Measurements from ENCODE around the gene CYP46A1.
"Not testable (repeated sequence)": the region's sequence is repeated elsewhere in the genome, so short reads cannot be mapped to it uniquely, and the experiment has no call there.

The CYP46A1 gene

DNA sequence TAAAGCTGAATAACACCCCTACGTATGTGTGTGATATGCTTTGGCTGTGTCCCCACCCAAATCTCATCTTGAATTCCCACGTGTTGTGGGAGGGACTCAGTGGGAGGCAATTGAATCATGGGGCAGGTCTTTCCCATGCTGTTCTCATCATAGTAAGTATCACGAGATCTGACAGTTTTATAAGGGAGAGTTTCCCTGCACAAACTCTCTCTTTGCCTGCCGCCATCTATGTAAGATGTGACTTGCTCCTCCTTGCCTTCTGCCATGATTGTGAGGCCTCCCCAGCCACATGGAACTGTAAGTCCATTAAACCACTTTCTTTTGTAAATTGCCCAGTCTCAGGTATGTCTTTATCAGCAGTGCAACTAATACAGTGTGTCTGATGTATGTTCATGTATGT lies 78.8 kb downstream of the CYP46A1 start:
- not testable (repeated sequence) for DNase-seq

DNA sequence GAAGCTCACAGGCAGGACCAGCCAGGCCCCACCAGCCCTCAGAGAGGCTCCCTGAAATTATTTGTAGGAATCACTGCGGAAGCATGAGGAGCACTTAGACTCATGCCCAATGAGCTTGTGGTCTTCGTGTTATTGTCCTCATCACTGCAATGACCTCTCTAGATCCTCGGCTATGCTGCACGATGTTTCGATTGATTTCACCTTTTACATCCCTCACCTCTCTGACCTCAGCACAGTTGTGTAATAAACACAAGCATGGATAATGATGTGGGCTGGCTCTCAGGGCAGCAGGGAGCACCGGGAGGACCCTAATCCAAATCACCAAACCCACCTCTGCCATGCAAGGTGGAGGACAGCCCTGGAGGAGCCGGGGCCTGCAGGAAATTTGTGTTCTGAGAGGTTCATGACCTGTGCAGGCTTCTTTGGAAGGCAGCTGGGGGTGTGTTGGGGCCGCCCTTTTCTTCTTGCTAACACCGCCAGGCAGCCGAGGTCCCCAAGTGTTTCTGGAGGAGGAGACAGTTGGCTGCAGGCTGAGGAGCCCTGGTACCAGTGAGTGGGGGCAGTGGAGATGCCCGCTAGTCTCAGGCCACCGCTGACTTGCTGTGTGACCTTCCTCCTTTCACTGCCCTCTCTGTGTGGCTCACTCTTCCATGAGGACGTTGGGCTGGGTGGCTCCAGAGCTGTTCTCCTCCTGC lies 79.6 kb downstream of the CYP46A1 start:
- DNase-seq, result no peak

DNA sequence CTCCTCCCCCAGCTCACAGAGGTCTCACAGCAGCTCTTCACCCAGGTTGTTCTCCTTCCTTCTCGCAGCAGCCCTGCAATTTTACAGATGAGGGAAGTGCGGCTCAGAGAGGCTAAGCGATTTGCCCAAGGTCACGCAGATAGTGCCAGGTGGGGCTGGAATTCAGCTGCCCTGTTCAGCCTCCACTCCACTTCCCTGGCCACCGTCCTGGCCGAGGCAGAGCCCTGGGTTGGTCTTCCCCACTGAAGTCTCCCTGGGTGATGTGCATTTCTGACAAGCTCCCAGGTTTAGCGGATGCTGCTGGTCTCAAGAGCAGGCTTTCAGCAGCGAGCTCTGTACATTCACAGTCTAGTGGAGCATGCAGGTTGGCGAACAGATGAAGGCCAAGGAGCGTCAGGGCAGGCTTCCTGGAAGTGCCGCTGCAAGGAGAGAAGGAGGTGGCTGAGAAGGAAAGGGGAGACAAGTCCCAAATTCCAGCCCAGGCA lies 80.2 kb downstream of the CYP46A1 start:
- DNase-seq, result no peak

DNA sequence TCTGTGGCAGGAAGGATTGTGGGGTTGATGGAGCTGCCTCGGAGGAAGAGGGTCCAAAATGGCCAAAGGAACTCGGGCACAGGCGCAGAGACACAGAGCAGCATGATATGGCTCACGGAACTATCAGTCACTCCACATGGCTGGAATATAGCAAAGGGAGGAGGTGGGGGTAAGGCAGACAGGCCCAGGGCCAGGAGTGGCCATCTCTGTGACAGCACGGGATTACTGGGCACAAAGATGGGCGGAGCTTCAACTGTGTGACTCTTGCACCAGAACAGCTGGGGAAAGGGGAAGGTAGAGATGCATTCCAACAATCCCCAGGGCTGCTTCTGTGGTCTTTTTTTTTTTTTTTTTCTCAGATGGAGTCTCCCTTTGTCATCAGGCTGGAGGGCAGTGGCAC lies 84.3 kb downstream of the CYP46A1 start:
- no peak for DNase-seq

DNA sequence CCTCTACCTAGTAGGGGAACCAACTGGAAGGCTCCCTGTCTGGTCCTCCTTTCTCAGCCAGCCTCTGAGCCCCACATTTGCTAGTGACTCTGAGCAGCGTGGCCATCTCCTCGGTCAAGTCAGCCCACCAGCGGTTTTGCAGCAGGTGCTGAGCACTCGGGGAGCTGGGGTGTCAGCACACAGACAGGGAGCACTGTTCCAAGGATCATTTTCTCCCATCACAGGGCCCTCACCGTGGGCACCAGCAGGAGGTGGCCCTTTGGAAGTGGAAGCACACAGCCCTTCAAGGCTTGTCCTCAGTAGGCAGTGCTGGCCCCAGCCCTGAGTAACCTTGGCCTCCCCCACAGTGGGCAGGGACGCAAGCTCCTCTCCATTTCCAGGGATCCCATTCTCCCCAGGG lies 85.0 kb downstream of the CYP46A1 start:
- DNase-seq, result no peak

DNA sequence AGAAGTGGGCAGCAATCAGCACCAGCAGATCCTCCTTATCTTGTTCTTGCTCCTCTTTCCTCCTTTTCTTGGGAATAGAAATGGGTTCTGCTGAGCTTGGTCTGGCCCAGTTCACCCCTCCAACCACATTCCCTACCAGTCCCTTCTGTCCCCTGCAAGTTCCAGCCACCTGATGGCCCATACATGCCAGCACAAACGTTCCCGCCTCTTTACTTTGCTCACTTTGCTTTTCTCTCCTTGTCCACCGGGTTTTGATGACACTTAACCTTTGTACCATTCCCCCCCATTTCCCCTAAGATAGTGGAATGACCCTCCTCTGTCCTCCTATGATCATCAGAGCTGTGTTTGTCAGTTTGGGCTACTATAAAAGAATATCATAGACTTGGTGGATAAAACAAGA lies 85.7 kb downstream of the CYP46A1 start:
- DNase-seq, result no peak

DNA sequence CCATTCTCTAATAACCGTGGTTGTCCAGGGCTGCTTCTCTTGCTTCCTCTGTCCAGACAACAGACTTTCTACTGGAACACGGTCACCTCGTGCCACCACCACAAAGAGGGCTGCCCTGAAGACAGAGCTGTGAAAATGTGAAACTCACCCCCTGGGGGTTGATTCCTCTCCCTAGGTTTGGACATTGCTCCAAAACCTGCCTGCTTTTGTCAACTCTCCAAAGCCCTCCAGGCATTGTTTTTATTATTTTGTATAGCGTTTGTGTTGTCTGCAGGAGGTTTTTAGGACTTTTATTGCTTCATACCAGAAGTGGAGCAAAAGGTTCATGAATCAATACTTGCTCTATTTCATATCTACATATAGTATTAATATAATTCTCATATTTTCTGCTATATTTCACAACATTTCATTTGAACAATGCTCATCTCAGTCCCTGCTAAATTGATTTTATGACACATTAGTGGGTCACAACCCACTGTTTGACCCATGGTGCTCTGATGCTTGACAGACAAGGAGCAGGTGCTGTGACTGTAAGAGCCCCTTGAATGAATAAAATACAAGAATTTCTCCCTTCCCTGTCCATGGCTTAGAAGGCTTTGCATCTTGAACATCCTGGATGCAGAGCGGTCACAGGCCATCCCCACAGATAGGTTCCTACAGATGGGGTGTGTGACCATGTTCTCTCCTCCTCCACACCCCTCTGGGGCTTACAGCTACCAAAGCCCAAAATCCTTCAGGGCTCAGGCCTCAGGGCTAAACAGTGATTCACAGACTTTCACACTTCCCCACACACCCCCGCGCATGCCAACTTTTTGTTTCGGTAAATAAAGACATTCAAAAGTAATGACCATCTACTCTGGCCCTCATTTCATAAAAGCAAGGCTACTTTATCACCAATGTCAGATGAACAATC lies 88.5 kb downstream of the CYP46A1 start:
- DNase-seq, result no peak

DNA sequence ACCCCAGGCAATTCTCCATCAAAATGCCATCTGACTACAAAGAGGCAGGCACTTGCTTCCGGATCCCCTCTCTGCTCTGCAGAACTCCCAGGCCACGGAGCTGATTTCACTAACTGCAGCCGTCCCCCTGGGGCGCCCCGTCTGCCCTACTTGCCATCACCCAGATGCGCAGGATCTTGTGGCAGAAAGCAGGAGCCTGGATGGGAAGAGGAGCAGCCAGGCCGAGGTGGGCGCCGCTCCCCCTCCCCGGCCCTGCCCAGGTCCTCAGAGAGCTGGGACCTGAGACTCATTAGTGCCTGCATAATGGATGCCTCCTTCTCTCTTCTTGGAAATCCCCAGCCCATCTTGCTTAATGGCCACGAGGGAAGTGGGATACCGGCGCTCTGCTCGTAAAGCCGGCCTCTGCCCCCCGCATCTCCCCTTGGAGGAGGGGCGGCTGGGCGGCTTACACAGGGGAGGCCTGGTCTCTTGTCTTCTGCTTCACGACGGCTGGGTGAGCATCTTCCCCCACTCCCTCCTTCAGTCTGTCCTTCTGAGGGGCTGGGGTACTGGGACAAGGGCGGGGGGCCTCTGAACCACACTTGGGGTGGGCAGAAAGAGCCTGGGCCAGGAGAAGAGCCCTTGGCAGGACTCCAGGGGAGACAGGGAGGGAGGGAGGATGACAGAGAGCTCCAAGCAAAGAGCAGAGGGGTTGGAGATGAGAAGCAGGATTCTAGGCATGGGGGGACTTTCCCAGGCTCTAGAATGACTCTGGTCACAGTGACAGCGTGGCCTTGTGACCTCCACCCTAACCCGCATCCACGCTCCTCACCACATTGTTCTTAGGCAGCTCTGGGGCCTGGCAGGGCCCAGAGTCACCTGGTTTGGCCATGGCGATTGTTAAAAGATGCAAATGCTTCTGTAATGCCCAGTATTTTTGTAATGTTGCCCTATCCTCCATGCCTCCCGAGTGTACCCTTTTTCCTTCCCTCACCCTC lies 89.7 kb downstream of the CYP46A1 start:
- DNase-seq, result no peak

DNA sequence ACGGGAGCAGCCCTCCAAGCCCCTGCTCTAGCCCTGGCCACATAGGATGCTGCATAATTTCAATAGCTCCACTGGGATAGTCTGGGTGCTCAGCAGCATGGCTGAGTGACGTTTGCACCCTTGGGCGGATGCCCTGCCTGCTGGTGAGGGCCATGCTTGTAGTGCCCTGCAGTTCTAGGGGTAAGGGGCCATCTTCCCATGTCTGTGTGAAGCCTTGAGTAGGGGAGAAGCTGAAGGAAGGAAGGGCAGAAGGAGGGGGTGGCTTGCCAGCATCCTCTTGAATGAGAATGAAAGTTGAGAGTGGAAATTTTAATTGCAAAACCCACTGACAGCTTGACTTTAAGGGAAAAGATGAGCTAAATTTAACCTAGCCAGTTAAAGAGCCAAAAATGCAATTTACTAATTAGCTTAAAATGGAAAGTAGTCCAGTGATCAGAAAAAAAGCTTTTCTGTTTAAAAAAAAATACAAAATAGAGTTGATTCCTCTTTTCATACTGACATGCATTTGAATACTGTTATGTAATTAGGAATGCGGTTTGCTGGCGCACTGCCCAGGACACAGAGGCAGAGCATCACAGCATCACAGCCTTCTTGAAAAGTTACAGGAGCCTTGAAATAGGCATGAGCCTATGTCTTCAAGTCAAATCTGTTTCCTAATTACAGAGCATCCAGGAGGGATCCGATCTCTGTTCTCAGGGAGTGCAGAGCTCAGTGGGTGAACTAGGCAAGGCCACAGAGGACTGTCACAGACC lies 90.6 kb downstream of the CYP46A1 start:
- no peak for DNase-seq

DNA sequence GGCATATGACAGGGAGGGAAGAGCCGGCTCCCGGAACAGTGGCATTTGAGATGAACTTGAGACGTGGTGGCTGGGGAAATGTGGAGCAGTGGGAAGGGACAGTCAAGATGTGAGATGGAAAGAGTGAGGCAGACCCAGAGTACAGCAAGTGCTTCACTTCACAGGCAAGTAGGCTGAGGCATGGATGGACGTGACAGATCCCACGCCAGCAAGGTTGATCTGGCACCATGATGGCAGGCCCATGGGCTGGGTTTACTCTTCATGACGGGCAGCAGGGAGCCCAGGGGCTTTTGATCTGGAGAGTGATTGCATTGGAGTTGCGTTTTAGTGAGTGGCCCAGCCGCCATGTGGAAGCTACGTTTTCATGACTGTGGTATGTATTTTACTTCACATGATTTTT lies 91.3 kb downstream of the CYP46A1 start:
- DNase-seq, result no peak
